Measurements from ENCODE around the gene SUPT6H. TPM values are rescaled to one million over a fixed set of nuclear protein-coding genes. Genes with fewer than 3 reads are reported as not detected.

SUPT6H gene
- total and polyA plus RNA-seq, 9 of the 15 experiments (the other 6 are each of a cell fraction or from before 2014, with no cell fraction given): 1.7 to 77.7 (median 49.2) TPM

GRCh38 chr17:28743243-28744103, 81.5 kb downstream of the SUPT6H start, which contains the start of gene TRAF4 (continued):
- TF ChIP-seq, protein P1, sequence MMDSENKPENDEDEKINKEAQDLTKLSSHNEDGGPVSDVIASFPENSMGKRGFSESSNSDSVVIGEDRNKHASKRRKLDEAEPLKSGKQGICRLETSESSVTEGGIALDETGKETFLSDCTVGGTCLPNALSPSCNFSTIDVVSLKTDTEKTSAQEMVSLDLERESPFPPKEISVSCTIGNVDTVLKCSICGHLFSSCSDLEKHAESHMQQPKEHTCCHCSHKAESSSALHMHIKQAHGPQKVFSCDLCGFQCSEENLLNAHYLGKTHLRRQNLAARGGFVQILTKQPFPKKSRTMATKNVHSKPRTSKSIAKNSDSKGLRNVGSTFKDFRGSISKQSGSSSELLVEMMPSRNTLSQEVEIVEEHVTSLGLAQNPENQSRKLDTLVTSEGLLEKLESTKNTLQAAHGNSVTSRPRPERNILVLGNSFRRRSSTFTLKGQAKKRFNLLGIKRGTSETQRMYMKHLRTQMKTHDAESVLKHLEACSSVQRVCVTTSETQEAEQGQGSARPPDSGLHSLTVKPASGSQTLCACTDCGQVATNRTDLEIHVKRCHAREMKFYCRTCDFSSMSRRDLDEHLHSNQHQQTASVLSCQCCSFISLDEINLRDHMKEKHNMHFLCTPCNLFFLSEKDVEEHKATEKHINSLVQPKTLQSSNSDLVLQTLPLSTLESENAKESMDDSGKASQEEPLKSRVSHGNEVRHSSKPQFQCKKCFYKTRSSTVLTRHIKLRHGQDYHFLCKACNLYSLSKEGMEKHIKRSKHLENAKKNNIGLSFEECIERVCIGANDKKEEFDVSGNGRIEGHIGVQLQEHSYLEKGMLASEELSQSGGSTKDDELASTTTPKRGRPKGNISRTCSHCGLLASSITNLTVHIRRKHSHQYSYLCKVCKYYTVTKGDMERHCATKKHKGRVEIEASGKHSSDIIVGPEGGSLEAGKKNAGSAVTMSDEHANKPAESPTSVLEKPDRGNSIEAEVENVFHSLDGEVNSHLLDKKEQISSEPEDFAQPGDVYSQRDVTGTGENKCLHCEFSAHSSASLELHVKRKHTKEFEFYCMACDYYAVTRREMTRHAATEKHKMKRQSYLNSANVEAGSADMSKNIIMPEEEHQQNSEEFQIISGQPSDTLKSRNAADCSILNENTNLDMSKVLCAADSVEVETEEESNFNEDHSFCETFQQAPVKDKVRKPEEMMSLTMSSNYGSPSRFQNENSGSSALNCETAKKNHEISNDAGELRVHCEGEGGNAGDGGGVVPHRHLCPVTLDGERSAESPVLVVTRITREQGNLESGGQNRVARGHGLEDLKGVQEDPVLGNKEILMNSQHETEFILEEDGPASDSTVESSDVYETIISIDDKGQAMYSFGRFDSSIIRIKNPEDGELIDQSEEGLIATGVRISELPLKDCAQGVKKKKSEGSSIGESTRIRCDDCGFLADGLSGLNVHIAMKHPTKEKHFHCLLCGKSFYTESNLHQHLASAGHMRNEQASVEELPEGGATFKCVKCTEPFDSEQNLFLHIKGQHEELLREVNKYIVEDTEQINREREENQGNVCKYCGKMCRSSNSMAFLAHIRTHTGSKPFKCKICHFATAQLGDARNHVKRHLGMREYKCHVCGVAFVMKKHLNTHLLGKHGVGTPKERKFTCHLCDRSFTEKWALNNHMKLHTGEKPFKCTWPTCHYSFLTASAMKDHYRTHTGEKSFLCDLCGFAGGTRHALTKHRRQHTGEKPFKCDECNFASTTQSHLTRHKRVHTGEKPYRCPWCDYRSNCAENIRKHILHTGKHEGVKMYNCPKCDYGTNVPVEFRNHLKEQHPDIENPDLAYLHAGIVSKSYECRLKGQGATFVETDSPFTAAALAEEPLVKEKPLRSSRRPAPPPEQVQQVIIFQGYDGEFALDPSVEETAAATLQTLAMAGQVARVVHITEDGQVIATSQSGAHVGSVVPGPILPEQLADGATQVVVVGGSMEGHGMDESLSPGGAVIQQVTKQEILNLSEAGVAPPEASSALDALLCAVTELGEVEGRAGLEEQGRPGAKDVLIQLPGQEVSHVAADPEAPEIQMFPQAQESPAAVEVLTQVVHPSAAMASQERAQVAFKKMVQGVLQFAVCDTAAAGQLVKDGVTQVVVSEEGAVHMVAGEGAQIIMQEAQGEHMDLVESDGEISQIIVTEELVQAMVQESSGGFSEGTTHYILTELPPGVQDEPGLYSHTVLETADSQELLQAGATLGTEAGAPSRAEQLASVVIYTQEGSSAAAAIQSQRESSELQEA (IDR thresholded peaks at IDR 0.05; ENCODE audit: low read depth): no peak
- TF ChIP-seq, protein P2, sequence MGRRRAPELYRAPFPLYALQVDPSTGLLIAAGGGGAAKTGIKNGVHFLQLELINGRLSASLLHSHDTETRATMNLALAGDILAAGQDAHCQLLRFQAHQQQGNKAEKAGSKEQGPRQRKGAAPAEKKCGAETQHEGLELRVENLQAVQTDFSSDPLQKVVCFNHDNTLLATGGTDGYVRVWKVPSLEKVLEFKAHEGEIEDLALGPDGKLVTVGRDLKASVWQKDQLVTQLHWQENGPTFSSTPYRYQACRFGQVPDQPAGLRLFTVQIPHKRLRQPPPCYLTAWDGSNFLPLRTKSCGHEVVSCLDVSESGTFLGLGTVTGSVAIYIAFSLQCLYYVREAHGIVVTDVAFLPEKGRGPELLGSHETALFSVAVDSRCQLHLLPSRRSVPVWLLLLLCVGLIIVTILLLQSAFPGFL (CRISPR knock-in tag; IDR thresholded peaks at IDR 0.05): 0 out of 2 replicates have a peak, but pooled peaks have one; percentile 83
- TF ChIP-seq RAD51 (IDR thresholded peaks at IDR 0.05; ENCODE audit: borderline replicate concordance, low read depth) (no peak), PTBP1 (IDR thresholded peaks at IDR 0.05; ENCODE audit: low read depth, low read length) (0 out of 2 replicates have a peak, but pooled peaks have one; percentile 51), MCM5 (IDR thresholded peaks at IDR 0.05; ENCODE audit: low read depth) (no peak), MTA3 (IDR thresholded peaks at IDR 0.05; ENCODE audit: borderline replicate concordance) (peak; percentile 69; the same call in 1 of the 2 replicates), NONO (IDR thresholded peaks at IDR 0.05; ENCODE audit: low read depth in 2 of 2, low read length in 1 of 2) (peak in 1 of 2 experiments; percentile 95; a peak in 2 of 4 replicates), KHSRP (IDR thresholded peaks at IDR 0.05) (no peak), RB1 (IDR thresholded peaks at IDR 0.05; ENCODE audit: low read depth) (peak; percentile 95), ETS1 (conservative IDR thresholded peaks at IDR 0.05; ENCODE audit: control insufficient read depth, low read depth, low read length) (peak; percentile 94), ZBTB17 (CRISPR knock-in tag; IDR thresholded peaks at IDR 0.05) (0 out of 2 replicates have a peak, but pooled peaks have one; percentile 45)

Measured in K562 (cell line).